Esophagus muscularis mucosa (tissue), 4 donors: ENCODE measurements around the gene TGFBR2.

Experiments used
- EP300 ChIP-seq: sonication (generic); formaldehyde crosslinking; IDR thresholded peaks from one replicate; pipeline ENCODE4 v1.6.1; 2017; ENCODE audit warnings: antibody characterized with exemption
- POLR2AphosphoS5 ChIP-seq, 2 donors: sonication (generic); formaldehyde crosslinking; IDR thresholded peaks; one replicate each; pipeline ENCODE4 v1.6.1; 2017; ENCODE audit warnings: antibody characterized with exemption in 2 of 2
- TF ChIP-seq, protein P1 (sequence below), 3 experiments: fragments of 200-600 bp in 2 of 3; fragments of 450-650 bp in 1 of 3; sonication (generic) in 2 of 3; IDR thresholded peaks; one replicate each; pipeline ENCODE4 v1.5.1; 2017 to 2019; ENCODE audit warnings: antibody characterized with exemption in 3 of 3, mild to moderate bottlenecking in 2 of 3, moderate library complexity in 1 of 3

DNA sequence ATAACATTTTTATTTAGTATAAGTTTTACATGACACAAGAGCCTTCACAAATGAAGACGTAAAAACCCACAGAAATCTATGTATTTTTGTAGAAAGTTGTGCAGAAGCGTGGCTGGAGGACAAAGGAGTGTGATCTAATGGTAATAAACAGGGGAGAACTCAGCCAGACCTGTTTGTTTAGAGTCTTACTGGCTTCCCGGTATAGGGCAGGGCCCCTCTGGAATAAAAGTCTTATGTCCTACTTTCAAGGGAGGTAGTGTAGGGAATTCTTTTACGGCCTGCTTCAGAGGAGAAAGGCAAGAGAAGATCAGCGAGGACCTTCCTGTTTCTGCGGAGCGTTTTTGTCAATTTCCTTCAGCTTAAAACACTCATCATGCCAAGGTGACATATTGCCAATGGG is 103.6 kb downstream of the TGFBR2 start:
- TF ChIP-seq POLR2AphosphoS5 (IDR thresholded peaks at IDR 0.05) (no peak), EP300 (no peak)
- TF ChIP-seq, protein P1, sequence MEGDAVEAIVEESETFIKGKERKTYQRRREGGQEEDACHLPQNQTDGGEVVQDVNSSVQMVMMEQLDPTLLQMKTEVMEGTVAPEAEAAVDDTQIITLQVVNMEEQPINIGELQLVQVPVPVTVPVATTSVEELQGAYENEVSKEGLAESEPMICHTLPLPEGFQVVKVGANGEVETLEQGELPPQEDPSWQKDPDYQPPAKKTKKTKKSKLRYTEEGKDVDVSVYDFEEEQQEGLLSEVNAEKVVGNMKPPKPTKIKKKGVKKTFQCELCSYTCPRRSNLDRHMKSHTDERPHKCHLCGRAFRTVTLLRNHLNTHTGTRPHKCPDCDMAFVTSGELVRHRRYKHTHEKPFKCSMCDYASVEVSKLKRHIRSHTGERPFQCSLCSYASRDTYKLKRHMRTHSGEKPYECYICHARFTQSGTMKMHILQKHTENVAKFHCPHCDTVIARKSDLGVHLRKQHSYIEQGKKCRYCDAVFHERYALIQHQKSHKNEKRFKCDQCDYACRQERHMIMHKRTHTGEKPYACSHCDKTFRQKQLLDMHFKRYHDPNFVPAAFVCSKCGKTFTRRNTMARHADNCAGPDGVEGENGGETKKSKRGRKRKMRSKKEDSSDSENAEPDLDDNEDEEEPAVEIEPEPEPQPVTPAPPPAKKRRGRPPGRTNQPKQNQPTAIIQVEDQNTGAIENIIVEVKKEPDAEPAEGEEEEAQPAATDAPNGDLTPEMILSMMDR (IDR thresholded peaks at IDR 0.05) = no peak
